AG09319 (cell line): Measurements from ENCODE around the gene DAB2IP.

Experiments used
- DNase-seq: peaks from one replicate; pipeline ENCODE4 v3.0.0-alpha.2; 2010; ENCODE audit warnings: low read depth; ENCODE audit errors: extremely low read depth
- CTCF ChIP-seq: IDR thresholded peaks from 2 replicates; pipeline ENCODE4 v1.5.1; 2011; ENCODE audit warnings: low read depth, mild to moderate bottlenecking, inconsistent platforms, low read length, moderate library complexity

The DAB2IP gene

GRCh38 chr9:121651008-121651294 is 483 bp upstream of the DAB2IP start:
- no peak for DNase-seq
- TF ChIP-seq CTCF, result no peak

GRCh38 chr9:121652021-121652837 is 795 bp downstream of the DAB2IP start:
- no peak for TF ChIP-seq CTCF
- DNase-seq, result no peak

GRCh38 chr9:121652838-121653231 is 1.4 kb downstream of the DAB2IP start:
- DNase-seq, result no peak
- TF ChIP-seq CTCF, result no peak

GRCh38 chr9:121654499-121655140 is 3.2 kb downstream of the DAB2IP start:
- DNase-seq, result no peak
- no peak for TF ChIP-seq CTCF

- TF ChIP-seq CTCF, result no peak
- DNase-seq, result no peak
Observed at GRCh38 chr9:121655231-121655755, 3.9 kb downstream of the DAB2IP start.

- DNase-seq, result no peak
Observed at GRCh38 chr9:121656941-121657470, 5.6 kb downstream of the DAB2IP start.

More at GRCh38 chr9:121656941-121657470, 5.6 kb downstream of the DAB2IP start:
- TF ChIP-seq CTCF, result no peak
